Activated CD8-positive, alpha-beta T cell treated with anti-CD3 and anti-CD28 coated beads, Interleukin-2, amount 10 ng/mL, durations not matched to agents 7 days and 5 days (primary cell): ENCODE results near the gene CPHXL2. TPM values are rescaled to one million over a fixed set of nuclear protein-coding genes. Genes with fewer than 3 reads are reported as not detected.

ENCODE experiments used
- ATAC-seq: fragments of 150-1000 bp; cut with Tn5 transposase; one replicate; pipeline ENCODE4 v1.10.0; 2021; ENCODE audit warnings: moderate library complexity
- CTCF ChIA-PET: fragments of 350-600 bp; sonication (Branson Sonifier 250); formaldehyde crosslinking; loops from one replicate; lab custom pipeline; 2021; ENCODE audit warnings: antibody characterized with exemption; lab: Charles Lee
- POLR2A ChIA-PET: fragments of 350-600 bp; sonication (Branson Sonifier 250); formaldehyde crosslinking; loops from one replicate; lab custom pipeline; 2021; ENCODE audit warnings: antibody characterized with exemption; lab: Charles Lee
- DNase-seq: peaks from one replicate; pipeline ENCODE4 v3.0.0-alpha.2; 2020
- H3K27ac Mint-ChIP-seq: one replicate; pipeline ENCODE4 v1.8.0; 2021; ENCODE audit warnings: mild to moderate bottlenecking, mixed read lengths
- H3K27me3 Mint-ChIP-seq: one replicate; pipeline ENCODE4 v1.8.0; 2021; ENCODE audit warnings: low read depth, mixed read lengths
- H3K36me3 Mint-ChIP-seq: one replicate; pipeline ENCODE4 v1.8.0; 2021; ENCODE audit warnings: low read depth, mixed read lengths
- H3K4me1 Mint-ChIP-seq: one replicate; pipeline ENCODE4 v1.8.0; 2021; ENCODE audit warnings: low read depth, mixed read lengths
- H3K4me3 Mint-ChIP-seq: one replicate; pipeline ENCODE4 v1.8.0; 2021; ENCODE audit warnings: mild to moderate bottlenecking, mixed read lengths
- H3K9me3 Mint-ChIP-seq: one replicate; pipeline ENCODE4 v1.8.0; 2022; ENCODE audit warnings: mixed read lengths; ENCODE audit not compliant: insufficient read depth
- total RNA-seq, 2 experiments: library from RNA; stranded (reverse); gene quantifications; one replicate each; pipeline ENCODE4 v1.2.3, GENCODE V29; 2021

Gene CPHXL2
- total RNA-seq, 2 experiments from 2014 or later, result not detected

DNA sequence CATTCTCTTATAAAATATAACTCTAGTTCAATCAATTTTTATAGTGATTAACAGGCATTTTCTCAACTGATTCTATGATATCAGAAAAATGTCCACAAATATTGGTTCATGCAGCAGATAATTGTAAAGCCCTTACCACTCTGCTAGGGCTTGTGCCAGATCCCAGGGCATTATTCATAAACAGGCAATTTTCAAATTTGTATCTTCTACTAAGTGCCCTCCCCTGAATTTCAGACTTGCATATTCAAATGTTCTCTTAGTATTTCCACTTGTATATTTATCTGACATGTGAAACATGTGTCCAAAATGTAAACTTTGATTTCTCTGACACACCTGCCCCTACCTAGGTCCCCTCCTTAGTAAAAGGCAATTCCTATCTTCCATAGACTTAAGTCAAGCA, 9.3 kb downstream of the CPHXL2 start:
- no peaks in the 10 kb centered on the region for H3K9me3 Mint-ChIP-seq
- DNase-seq (no peak), ATAC-seq (no peak)
- no peaks in the 10 kb centered on the region for H3K27me3 Mint-ChIP-seq
- H3K27ac Mint-ChIP-seq, result no peak overlapping the region
- no peak overlapping the region for H3K4me3 Mint-ChIP-seq
- no peaks in the 10 kb centered on the region for H3K36me3 Mint-ChIP-seq
- no peaks in the 10 kb centered on the region for H3K4me1 Mint-ChIP-seq
- CTCF ChIA-PET, result no interaction called here
- POLR2A ChIA-PET, result no interaction called here

DNA sequence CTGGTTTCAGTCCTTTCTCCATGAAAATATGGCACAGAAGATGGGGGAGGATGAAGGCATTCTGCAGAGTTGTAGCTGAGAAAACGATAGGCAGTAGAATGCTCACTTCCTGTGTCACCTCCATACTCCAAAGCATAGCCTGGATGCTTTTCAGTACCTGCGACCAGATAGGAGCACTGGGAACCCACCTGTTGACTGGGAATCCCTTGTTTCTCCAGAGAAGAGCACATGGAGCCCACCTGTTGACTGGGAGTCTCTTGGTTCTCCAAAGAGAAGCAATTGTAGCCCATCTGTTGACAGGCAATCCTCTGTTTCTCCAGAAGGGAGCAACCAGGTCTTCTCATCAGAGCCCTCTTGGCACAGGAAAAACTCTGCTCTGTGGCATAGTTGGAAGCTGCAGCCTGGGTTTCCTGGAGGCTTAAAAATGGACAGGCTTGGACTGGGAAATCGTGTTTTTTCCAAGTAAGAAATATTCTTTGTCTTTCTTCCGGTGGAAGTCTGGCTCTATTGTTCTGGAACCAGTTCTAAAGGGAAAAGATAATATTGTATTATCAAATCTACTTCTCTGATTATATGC, 16.0 kb downstream of the CPHXL2 start:
- Mint-ChIP-seq H3K9me3 (no peaks in the 10 kb centered on the region), H3K36me3 (peaks cover 38% of the 10 kb centered on the region), H3K27ac (no peak overlapping the region), H3K4me3 (no peak overlapping the region), H3K4me1 (no peaks in the 10 kb centered on the region), H3K27me3 (no peaks in the 10 kb centered on the region)
- no peak for DNase-seq
- POLR2A ChIA-PET, result no interaction called here
- CTCF ChIA-PET, result no interaction called here
- no peak for ATAC-seq

DNA sequence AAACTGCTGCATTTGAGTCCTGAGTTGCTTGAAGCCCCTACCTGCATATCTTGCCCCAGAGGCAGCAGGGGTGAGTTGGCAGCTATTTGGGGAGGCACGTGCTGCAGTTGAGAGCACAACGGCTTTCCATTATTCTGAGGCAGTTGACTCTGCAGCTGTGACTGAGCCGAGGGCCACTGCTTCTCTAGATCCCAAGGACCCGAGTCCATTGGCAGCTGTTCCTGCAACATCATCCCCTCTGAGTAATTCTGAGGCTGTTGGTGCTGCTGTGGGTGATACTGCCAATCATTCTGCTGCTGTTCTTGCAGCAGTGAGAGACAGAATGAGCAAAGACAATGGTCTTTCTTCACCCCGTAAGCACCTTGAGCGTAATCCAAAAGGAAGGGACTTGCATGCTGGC, 16.5 kb downstream of the CPHXL2 start:
- H3K9me3 Mint-ChIP-seq, result no peaks in the 10 kb centered on the region
- ATAC-seq (no peak), DNase-seq (no peak)
- H3K4me3 Mint-ChIP-seq, result no peak overlapping the region
- POLR2A ChIA-PET, result interaction anchor here (0.7 kb wide), 1 partner anchor 13 kb away, joined by 3 read pairs; the partner anchor contains the start of genes KARS1 and TERF2IP
- CTCF ChIA-PET, result no interaction called here
- H3K36me3 Mint-ChIP-seq, result peaks cover 41% of the 10 kb centered on the region
- H3K27ac Mint-ChIP-seq, result no peak overlapping the region
- H3K4me1 Mint-ChIP-seq, result no peaks in the 10 kb centered on the region
- no peaks in the 10 kb centered on the region for H3K27me3 Mint-ChIP-seq

DNA sequence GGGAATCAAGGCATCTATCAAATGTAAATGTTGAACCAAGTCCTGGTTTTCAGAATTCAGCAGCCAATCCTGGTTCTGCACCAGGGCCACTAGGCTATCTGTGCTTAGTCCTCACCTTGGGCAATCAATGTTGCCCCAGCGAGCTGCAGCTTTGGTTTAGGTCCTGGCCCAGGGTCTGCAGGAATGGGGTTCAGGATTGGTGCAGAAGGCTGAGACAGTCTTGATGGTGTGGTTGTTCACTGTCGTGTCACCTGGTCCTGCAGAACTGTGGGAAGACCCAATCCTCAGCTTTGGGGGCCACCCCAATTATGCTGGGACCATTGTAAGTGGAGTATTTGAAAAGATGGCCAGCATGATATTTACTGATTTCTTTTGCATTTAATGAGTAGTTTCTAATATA, 18.6 kb downstream of the CPHXL2 start:
- Mint-ChIP-seq H3K4me1 (peaks cover 11% of the 10 kb centered on the region), H3K9me3 (no peaks in the 10 kb centered on the region), H3K27me3 (no peaks in the 10 kb centered on the region), H3K4me3 (no peak overlapping the region), H3K36me3 (peaks cover 58% of the 10 kb centered on the region), H3K27ac (no peak overlapping the region)
- ATAC-seq, result no peak
- CTCF ChIA-PET, result no interaction called here
- POLR2A ChIA-PET, result interaction anchor here (0.8 to 1.8 kb wide), 3 partner anchors 10 to 20 kb away, joined by 3 to 14 read pairs (median 3); partner anchors contain the start of genes KARS1 and TERF2IP
- DNase-seq, result no peak

DNA sequence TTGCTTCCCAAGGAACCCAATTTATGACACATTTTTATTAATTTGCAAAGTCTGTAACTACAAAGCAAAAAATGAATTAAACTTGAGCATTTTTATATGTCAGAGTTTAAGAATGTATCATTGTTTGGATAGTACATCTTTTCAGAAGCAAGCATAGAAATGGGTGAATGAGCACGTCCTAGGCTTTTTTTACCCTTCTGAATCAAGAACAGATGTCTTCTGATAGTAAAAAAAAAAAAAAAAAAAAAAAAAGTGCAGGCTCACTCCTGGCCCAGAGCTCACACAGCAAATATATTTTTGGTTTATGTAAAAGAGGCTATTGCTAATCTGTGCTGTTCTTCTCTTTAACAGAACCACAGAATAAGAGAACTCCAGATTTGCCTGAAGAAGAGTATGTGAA, 22.9 kb downstream of the CPHXL2 start:
- Mint-ChIP-seq H3K36me3 (peaks cover 65% of the 10 kb centered on the region), H3K9me3 (no peaks in the 10 kb centered on the region), H3K4me3 (no peak overlapping the region), H3K27ac (peak overlapping the region; percentile 58), H3K4me1 (peaks cover 38% of the 10 kb centered on the region), H3K27me3 (no peaks in the 10 kb centered on the region)
- ATAC-seq, result no peak
- ChIA-PET CTCF (no interaction called here), POLR2A (no interaction called here)
- DNase-seq, result no peak

DNA sequence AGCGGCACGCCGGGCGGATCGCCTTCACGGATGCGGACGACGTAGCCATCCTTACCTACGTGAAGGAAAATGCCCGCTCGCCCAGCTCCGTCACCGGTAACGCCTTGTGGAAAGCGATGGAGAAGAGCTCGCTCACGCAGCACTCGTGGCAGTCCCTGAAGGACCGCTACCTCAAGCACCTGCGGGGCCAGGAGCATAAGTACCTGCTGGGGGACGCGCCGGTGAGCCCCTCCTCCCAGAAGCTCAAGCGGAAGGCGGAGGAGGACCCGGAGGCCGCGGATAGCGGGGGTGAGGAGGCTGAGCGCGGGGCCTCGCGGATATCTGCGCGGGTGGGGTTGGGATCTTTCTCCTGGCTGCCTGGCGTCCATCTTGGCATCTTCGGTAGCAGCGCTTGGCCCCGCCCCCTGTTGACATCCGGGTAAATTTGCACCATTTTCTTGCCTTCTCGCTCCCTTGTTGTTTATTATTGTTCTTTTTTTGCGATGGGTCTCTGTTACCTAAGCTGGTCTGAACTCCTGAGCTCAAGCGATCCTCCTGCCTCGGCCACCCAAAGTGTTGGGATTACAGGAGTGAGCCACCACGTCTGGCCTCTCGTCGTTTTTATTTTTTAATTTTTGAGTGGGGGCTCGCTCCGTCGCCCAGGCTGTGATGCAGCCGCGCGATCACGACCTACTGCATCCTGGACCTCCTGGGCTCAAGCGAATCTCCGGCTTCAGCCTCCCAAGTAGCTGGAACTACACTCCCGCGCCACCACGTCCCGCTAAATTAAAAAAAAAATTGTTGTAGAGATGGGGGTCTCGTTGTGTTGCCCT, 28.3 kb downstream of the CPHXL2 start:
- POLR2A ChIA-PET, result interaction anchor here (0.6 to 5.6 kb wide), 24 partner anchors 8 to 1563 kb away, joined by 3 to 88 read pairs (median 4); partner anchors contain the start of genes ADAT1, CFDP1 and GABARAPL2
- peak overlapping the region; percentile 98 for H3K4me3 Mint-ChIP-seq
- peak; percentile 36 for ATAC-seq
- peaks cover 64% of the 10 kb centered on the region for H3K4me1 Mint-ChIP-seq
- H3K27me3 Mint-ChIP-seq, result no peaks in the 10 kb centered on the region
- peak overlapping the region; percentile 96 for H3K27ac Mint-ChIP-seq
- peaks cover 53% of the 10 kb centered on the region for H3K36me3 Mint-ChIP-seq
- no peaks in the 10 kb centered on the region for H3K9me3 Mint-ChIP-seq
- CTCF ChIA-PET, result interaction anchor here (0.6 to 3.5 kb wide), 11 partner anchors 11 to 1368 kb away, joined by 3 to 25 read pairs (median 3); partner anchors contain the start of genes ADAT1, TMEM170A, TMEM231 and ZNRF1
- peak; percentile 91 for DNase-seq

DNA sequence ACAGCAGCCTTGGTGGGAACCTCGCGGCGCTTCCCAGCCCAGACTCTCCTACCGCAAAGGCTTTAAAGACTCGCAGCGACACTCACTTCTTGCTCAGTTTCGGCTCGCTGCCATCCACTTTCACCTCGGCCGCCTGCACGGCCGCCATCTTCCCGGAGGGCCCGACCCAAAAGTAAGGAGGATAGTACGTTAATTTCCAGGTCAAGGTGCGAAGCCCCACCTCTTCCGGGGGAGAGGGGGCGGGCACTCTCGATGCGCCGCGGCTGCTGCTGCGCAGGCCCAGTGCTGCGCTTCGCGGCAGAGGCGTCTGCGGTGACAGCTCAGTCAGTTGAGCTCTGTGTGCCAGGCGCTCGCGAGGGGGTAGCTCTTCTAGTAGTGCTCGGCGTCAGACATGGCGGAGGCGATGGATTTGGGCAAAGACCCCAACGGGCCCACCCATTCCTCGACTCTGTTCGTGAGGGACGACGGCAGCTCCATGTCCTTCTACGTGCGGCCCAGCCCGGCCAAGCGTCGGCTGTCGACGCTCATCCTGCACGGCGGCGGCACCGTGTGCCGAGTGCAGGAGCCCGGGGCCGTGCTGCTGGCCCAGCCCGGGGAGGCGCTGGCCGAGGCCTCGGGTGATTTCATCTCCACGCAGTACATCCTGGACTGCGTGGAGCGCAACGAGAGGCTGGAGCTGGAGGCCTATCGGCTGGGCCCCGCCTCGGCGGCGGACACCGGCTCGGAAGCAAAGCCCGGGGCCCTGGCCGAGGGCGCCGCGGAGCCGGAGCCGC, 29.1 kb downstream of the CPHXL2 start, which contains the start of the genes KARS1 and TERF2IP:
Gene KARS1, minus strand, starts transcription at position 174 of the 773 bp plus-strand sequence. Its CDS starts 26 bp downstream, at position 148.
Gene TERF2IP, plus strand, starts transcription at position 282 of the 773 bp plus-strand sequence. Its CDS starts 110 bp downstream, at position 392.
- DNase-seq (peak; percentile 96), ATAC-seq (peak; percentile 93)

DNA sequence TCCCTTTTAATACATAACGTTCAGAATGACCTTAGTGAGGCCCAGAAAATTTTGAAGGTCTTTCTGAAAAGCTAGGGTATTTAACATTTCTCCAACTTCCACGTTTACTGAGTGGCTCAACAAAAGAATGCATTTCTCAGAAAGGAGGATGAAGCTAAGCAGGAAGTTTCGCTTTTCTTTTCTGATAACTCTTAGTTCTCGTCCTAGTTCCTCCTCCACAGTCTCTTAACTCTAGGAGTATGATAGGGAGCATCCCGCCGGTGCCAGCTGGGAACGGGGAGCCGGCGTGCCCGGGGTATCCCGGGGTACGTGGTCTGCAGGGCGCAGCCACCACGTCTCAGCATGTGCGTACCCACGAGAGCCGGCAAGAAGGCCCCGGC, 29.7 kb downstream of the CPHXL2 start:
- Mint-ChIP-seq H3K4me3 (peak overlapping the region; percentile 98), H3K9me3 (no peaks in the 10 kb centered on the region), H3K27ac (peak overlapping the region; percentile 97), H3K4me1 (peaks cover 61% of the 10 kb centered on the region), H3K27me3 (no peaks in the 10 kb centered on the region), H3K36me3 (peaks cover 58% of the 10 kb centered on the region)
- ChIA-PET POLR2A (interaction anchor here (0.6 to 5.6 kb wide), 21 partner anchors 9 to 1544 kb away, joined by 3 to 88 read pairs (median 6); partner anchors contain the start of genes ADAT1, CFDP1, GABARAPL2 and MON1B), CTCF (interaction anchor here (0.7 to 3.5 kb wide), 11 partner anchors 9 to 663 kb away, joined by 3 to 25 read pairs (median 3); partner anchors contain the start of genes ADAT1, TMEM170A, TMEM231 and WDR59)
- no peak for DNase-seq
- ATAC-seq, result peak; percentile 26

More for the DNA sequence above, 29.1 kb downstream of the CPHXL2 start, which contains the start of the genes KARS1 and TERF2IP:
- CTCF ChIA-PET, result interaction anchor here (0.7 to 3.5 kb wide), 11 partner anchors 8 to 663 kb away, joined by 3 to 25 read pairs (median 3); partner anchors contain the start of genes ADAT1, TMEM170A, TMEM231 and WDR59
- Mint-ChIP-seq H3K4me3 (peak within 1 kb of the TSS; percentile 98), H3K4me1 (peaks cover 61% of the 10 kb centered on the region), H3K27me3 (no peaks in the 10 kb centered on the region), H3K27ac (peak within 1 kb of the TSS; percentile 97), H3K36me3 (peaks cover 54% of the 10 kb centered on the region), H3K9me3 (no peaks in the 10 kb centered on the region)
- POLR2A ChIA-PET, result interaction anchor here (0.6 to 5.6 kb wide), 25 partner anchors 9 to 1564 kb away, joined by 3 to 88 read pairs (median 5); partner anchors contain the start of genes ADAT1, CFDP1, GABARAPL2 and MON1B

DNA sequence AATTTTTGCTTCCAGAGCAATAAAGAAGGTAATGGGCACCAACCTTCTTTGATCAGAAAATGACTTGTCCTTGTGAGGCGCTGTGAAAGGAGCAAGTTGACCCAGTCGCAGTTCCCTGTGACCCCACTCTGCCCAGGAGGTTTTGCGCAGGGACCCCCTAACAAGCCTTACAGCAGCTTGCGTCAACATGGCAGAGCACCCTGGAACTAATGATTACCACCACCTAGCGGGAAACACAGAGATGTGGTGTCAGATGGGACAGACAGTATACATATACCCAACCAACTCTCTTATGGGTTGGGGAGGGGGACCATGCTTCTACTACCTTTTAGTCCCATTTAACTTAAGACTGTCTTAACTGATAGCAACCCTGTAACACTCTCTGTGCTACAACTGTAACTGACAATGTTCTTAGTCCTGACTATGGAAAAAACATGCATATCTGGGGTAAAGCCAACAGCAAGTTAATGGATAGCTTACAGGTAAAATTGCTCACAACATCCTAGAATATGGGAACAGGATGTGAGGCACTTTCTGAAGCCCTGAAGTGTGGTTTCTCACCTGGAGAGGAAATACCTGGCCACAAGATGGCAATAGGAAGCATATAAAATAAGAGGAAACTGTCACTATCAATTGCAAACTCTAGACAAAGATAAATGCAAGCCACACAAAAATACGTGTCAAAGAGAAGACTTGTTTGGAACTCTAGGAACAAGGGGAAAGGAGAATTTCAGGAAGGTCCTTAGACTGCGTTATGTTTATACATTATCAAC, 32.4 kb downstream of the CPHXL2 start:
- Mint-ChIP-seq H3K27me3 (no peaks in the 10 kb centered on the region), H3K4me3 (peak overlapping the region; percentile 64), H3K9me3 (no peaks in the 10 kb centered on the region), H3K4me1 (peaks cover 43% of the 10 kb centered on the region), H3K27ac (peak overlapping the region; percentile 70), H3K36me3 (peaks cover 69% of the 10 kb centered on the region)
- DNase-seq, result no peak
- no peak for ATAC-seq
- POLR2A ChIA-PET, result interaction anchor here (0.7 to 1.4 kb wide), 3 partner anchors 12 to 180 kb away, joined by 3 to 5 read pairs (median 3); partner anchors contain the start of gene ADAT1
- CTCF ChIA-PET, result interaction anchor here (1.8 kb wide), 2 partner anchors 23 to 119 kb away, joined by 4 to 9 read pairs; no protein-coding TSS in a partner anchor

DNA sequence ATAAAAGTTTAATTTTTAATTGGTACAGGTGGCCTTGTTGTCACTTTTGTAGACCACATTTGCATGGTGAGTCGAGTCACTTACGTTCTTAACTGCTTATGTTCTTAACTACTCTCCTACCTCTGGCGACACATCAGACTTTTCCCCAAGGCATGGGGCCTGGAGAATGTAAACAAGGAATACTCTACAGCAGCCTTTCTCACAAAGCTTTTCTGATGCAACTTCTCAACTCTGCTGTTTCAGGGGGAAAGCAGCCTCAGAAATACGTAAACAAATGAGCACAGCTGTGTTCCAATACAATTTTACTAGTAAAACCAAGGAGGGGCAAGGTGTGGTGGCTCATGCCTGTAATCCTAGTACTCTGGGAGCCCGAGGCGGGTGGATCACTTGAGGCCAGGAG, 36.2 kb downstream of the CPHXL2 start:
- H3K27ac Mint-ChIP-seq, result no peak overlapping the region

More for the DNA sequence above, 36.2 kb downstream of the CPHXL2 start:
- DNase-seq, result no peak
- CTCF ChIA-PET, result interaction anchor here (1.3 to 1.8 kb wide), 3 partner anchors 8 to 17 kb away, joined by 3 to 6 read pairs (median 4); partner anchors contain the start of gene ADAT1
- no peaks in the 10 kb centered on the region for H3K27me3 Mint-ChIP-seq
- POLR2A ChIA-PET, result interaction anchor here (0.6 kb wide), 1 partner anchor 175 kb away, joined by 3 read pairs; no protein-coding TSS in a partner anchor
- H3K4me1 Mint-ChIP-seq, result peaks cover 32% of the 10 kb centered on the region
- peaks cover 79% of the 10 kb centered on the region for H3K36me3 Mint-ChIP-seq
- no peak for ATAC-seq
- H3K4me3 Mint-ChIP-seq, result no peak overlapping the region
- no peaks in the 10 kb centered on the region for H3K9me3 Mint-ChIP-seq
